ENCODE results near the gene PCYOX1L. TPM values are rescaled to one million over a fixed set of nuclear protein-coding genes. Genes with fewer than 3 reads are reported as not detected.

Gene PCYOX1L
- total RNA-seq, 1 donor from 2014 or later: 6.6 TPM

GRCh38 chr5:149406979-149407306, 49.1 kb downstream of the PCYOX1L start:
- H3K4me1 ChIP-seq: peaks cover 4% of the 10 kb centered on the region
- peaks cover 6% of the 10 kb centered on the region for H3K36me3 ChIP-seq
- DNase-seq (no peak), ATAC-seq (no peak)
- peak overlapping the region; percentile 73 for H3K27ac ChIP-seq
- intact Hi-C loops (cut with DNase I): no loop called here
- peak overlapping the region; percentile 55 for H3K4me3 ChIP-seq
- no peaks in the 10 kb centered on the region for H3K27me3 ChIP-seq
- no peaks in the 10 kb centered on the region for H3K9me3 ChIP-seq
- TF ChIP-seq CTCF (IDR thresholded peaks at IDR 0.05): no peak

GRCh38 chr5:149407323-149408251, 49.7 kb downstream of the PCYOX1L start:
- H3K4me1 ChIP-seq: peaks cover 4% of the 10 kb centered on the region
- no peaks in the 10 kb centered on the region for H3K27me3 ChIP-seq
- TF ChIP-seq CTCF (IDR thresholded peaks at IDR 0.05): no peak
- intact Hi-C loops (cut with DNase I): no loop called here
- ATAC-seq (no peak), DNase-seq (no peak)
- peak overlapping the region; percentile 73 for H3K27ac ChIP-seq
- peak overlapping the region; percentile 55 for H3K4me3 ChIP-seq
- H3K36me3 ChIP-seq: peaks cover 6% of the 10 kb centered on the region
- no peaks in the 10 kb centered on the region for H3K9me3 ChIP-seq

- TF ChIP-seq CTCF (IDR thresholded peaks at IDR 0.05): no peak
- Histone ChIP-seq H3K36me3 (peaks cover 6% of the 10 kb centered on the region), H3K4me3 (peak overlapping the region; percentile 55), H3K27ac (peak overlapping the region; percentile 73), H3K9me3 (no peaks in the 10 kb centered on the region), H3K4me1 (peaks cover 4% of the 10 kb centered on the region), H3K27me3 (no peaks in the 10 kb centered on the region)
- DNase-seq: peak; percentile 45
- ATAC-seq: no peak
- intact Hi-C loops (cut with DNase I): no loop called here
Observed at GRCh38 chr5:149408252-149409099, 50.6 kb downstream of the PCYOX1L start.

- intact Hi-C loops (cut with DNase I): no loop called here
- H3K4me1 ChIP-seq: peaks cover 4% of the 10 kb centered on the region
Observed at GRCh38 chr5:149409268-149409948, 51.6 kb downstream of the PCYOX1L start.

More at GRCh38 chr5:149409268-149409948, 51.6 kb downstream of the PCYOX1L start:
- ATAC-seq (no peak), DNase-seq (peak; percentile 22)
- no peaks in the 10 kb centered on the region for H3K27me3 ChIP-seq
- TF ChIP-seq CTCF (IDR thresholded peaks at IDR 0.05): no peak
- peaks cover 6% of the 10 kb centered on the region for H3K36me3 ChIP-seq
- peak overlapping the region; percentile 73 for H3K27ac ChIP-seq
- H3K4me3 ChIP-seq: peak overlapping the region; percentile 55
- H3K9me3 ChIP-seq: no peaks in the 10 kb centered on the region

Data from upper lobe of right lung (tissue), 1 donor.